Liver (tissue), 9 donors: ENCODE measurements around the gene MACROH2A1. TPM values are rescaled to one million over a fixed set of nuclear protein-coding genes. Genes with fewer than 3 reads are reported as not detected.
A peak's percentile ranks its signal among the peaks of the same experiment; 100 is the strongest.

Experiments
- DNase-seq: peaks from one replicate; pipeline ENCODE4 v3.0.0-alpha.2; 2017; ENCODE audit warnings: low spot score
- H3K27ac ChIP-seq, 2 donors: one replicate each; pipeline ENCODE4 v1.7.0; 2013; ENCODE audit warnings: inconsistent platforms in 2 of 2, low read length in 2 of 2, control low read depth in 1 of 2, low read depth in 1 of 2, mild to moderate bottlenecking in 1 of 2
- H3K27me3 ChIP-seq, 4 donors: one replicate each; pipeline versions ENCODE4 v1.6.1 to v1.7.0; 2013; ENCODE audit warnings: low read length in 3 of 4, inconsistent platforms in 1 of 4, mild to moderate bottlenecking in 1 of 4, moderate library complexity in 1 of 4; ENCODE audit not compliant: control insufficient read depth in 4 of 4, insufficient read depth in 4 of 4
- H3K36me3 ChIP-seq, 4 donors: one replicate each; pipeline versions ENCODE4 v1.6.1 to v1.7.0; 2013; ENCODE audit warnings: low read length in 3 of 4, mild to moderate bottlenecking in 3 of 4, low read depth in 1 of 4, moderate library complexity in 1 of 4; ENCODE audit not compliant: control insufficient read depth in 4 of 4, insufficient read depth in 3 of 4
- H3K4me1 ChIP-seq, 4 donors: one replicate each; pipeline versions ENCODE4 v1.6.1 to v1.7.0; 2013; ENCODE audit warnings: low read length in 3 of 4, mild to moderate bottlenecking in 3 of 4, moderate library complexity in 1 of 4; ENCODE audit not compliant: control insufficient read depth in 4 of 4, insufficient read depth in 4 of 4
- H3K4me3 ChIP-seq, 3 donors: one replicate each; pipeline versions ENCODE4 v1.6.1 to v1.7.0; 2013; ENCODE audit warnings: low read length in 3 of 3, control low read depth in 1 of 3, low read depth in 1 of 3, mild to moderate bottlenecking in 1 of 3
- H3K9ac ChIP-seq, 2 donors: one replicate each; pipeline ENCODE4 v1.7.0; 2013; ENCODE audit warnings: low read length in 2 of 2, mild to moderate bottlenecking in 2 of 2, moderate library complexity in 2 of 2, control low read depth in 1 of 2, low read depth in 1 of 2
- H3K9me3 ChIP-seq, 4 donors: one replicate each; pipeline versions ENCODE4 v1.6.1 to v1.7.0; 2013; ENCODE audit warnings: low read length in 3 of 4; ENCODE audit not compliant: control insufficient read depth in 4 of 4
- ATF3 ChIP-seq: IDR thresholded peaks from 2 replicates; pipeline ENCODE4 v1.6.1; 2016; ENCODE audit warnings: antibody characterized with exemption
- CTCF ChIP-seq: fragments of 150-350 bp; IDR thresholded peaks from 2 replicates; pipeline ENCODE4 v1.5.1; 2017; ENCODE audit warnings: improper control_type of control experiment, low read depth, low read length; ENCODE audit not compliant: missing input control
- FOXA1 ChIP-seq: IDR thresholded peaks from 2 replicates; pipeline ENCODE4 v1.6.1; 2016; ENCODE audit warnings: antibody characterized with exemption
- HNF4A ChIP-seq, 2 donors: conservative IDR thresholded peaks; 2 replicates each; pipeline ENCODE4 v1.6.1; 2016; ENCODE audit warnings: antibody characterized with exemption in 2 of 2, mild to moderate bottlenecking in 2 of 2
- HNF4G ChIP-seq: IDR thresholded peaks from 2 replicates; pipeline ENCODE4 v1.6.1; 2016; ENCODE audit warnings: antibody characterized with exemption
- JUND ChIP-seq, 2 donors: IDR thresholded peaks; 2 replicates each; pipeline ENCODE4 v1.6.1; 2016; ENCODE audit warnings: antibody characterized with exemption in 2 of 2
- NR2F2 ChIP-seq: IDR thresholded peaks from 2 replicates; pipeline ENCODE4 v1.6.1; 2016; ENCODE audit warnings: antibody characterized with exemption
- SP1 ChIP-seq: IDR thresholded peaks from 2 replicates; pipeline ENCODE4 v1.6.1; 2018; ENCODE audit warnings: antibody characterized with exemption, mild to moderate bottlenecking
- YY1 ChIP-seq: IDR thresholded peaks from 2 replicates; pipeline ENCODE4 v1.6.1; 2016; ENCODE audit warnings: antibody characterized with exemption, mild to moderate bottlenecking
- WGBS: extraction: QIAGEN DNeasy Blood & Tissue Kit; methylation state at CpG from one replicate; pipeline ENCODE4 v1.1.7; 2013; 5-methylcytosine and 5-hydroxymethylcytosine counted together
- polyA plus RNA-seq, 2 donors: library from polyadenylated mRNA; stranded (reverse) in 1 of 2; unstranded in 1 of 2; fragments of 200-250 nt in 1 of 2; fragments of >200 nt in 1 of 2; fragmentation: Nextera tagmentation in 1 of 2; extraction: Ambion mirVana in 1 of 2; gene quantifications; one replicate each; pipeline versions ENCODE4 v1.2.1 to v1.2.3, GENCODE V29; 2013 to 2015
- total RNA-seq, 2 donors: library from RNA; depleted of rRNA; stranded (reverse); fragments of >200 nt; gene quantifications; one replicate each; pipeline ENCODE4 v1.2.3, GENCODE V29; 2014
- TF ChIP-seq, protein P1 (sequence below): IDR thresholded peaks from 2 replicates; pipeline ENCODE4 v1.6.1; 2016; ENCODE audit warnings: antibody characterized with exemption
- donor health status: healthy.
- donor health status: healthy.
- donor health status: healthy.
- donor health status: healthy.
- donor health status: healthy.

Gene MACROH2A1
- total and polyA plus RNA-seq, 4 donors = 33.7 to 113 (median 62.7) TPM

DNA sequence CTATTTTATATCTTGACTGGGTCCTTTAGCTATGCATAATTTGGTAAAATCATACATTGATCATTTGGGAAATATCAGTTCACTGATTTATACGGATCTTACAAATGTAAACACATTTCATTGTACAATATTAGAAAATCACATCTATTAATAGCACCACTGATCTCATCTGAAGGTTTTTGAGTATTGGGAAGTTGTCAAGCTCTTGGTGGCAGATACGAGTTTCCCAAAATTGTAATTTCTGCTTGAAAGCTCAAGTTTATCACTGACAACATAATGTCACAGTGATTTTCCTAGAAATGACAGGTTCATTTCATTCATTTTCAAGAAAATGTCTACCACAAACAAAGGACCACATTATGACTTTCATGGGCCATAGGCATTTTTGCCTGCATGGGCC, 3.0 kb upstream of the MACROH2A1 start:
- no peak overlapping the region for H3K4me3 ChIP-seq
- TF ChIP-seq HNF4A (conservative IDR thresholded peaks at IDR 0.05) = no peak
- TF ChIP-seq NR2F2 = no peak
- no peak for TF ChIP-seq ATF3
- TF ChIP-seq JUND (IDR thresholded peaks at IDR 0.05) = no peak
- no peak for TF ChIP-seq YY1
- no peak for TF ChIP-seq CTCF
- TF ChIP-seq SP1 = no peak
- 87% methylated on average over 2 of the region's 2 CpGs for WGBS

DNA sequence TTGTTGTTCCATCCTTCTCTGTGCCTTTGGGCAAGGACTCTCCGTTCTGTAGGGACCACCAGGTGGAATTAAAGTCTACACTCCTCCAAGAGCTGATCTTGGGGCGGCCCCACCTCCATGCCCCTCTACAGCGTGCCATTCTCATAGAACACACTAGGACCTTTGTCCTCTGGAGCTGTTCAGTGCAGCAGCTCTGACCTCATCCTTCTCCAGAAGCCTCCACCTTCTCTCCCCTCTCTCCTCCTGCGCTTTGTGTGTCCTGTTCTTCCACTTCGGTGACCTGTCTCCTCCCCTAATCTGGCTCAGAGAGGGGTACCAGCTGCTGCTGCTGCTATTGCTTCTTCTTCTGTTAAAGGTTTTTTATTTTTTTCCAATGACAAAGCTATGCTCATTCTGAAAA, 1.8 kb upstream of the MACROH2A1 start:
- Histone ChIP-seq H3K27me3 (no peaks in the 10 kb centered on the region), H3K9ac (no peak overlapping the region), H3K4me1 (peaks cover 1 to 12% (median 7%) of the 10 kb centered on the region in 4 donors), H3K36me3 (no peaks in the 10 kb centered on the region), H3K9me3 (no peaks in the 10 kb centered on the region), H3K4me3 (no peak overlapping the region), H3K27ac (no peak overlapping the region)
- no peak for DNase-seq
- TF ChIP-seq JUND (IDR thresholded peaks at IDR 0.05) = no peak
- WGBS = 49% methylated on average over 5 of the region's 5 CpGs

More for the DNA sequence above, 3.0 kb upstream of the MACROH2A1 start:
- H3K27me3 ChIP-seq = no peaks in the 10 kb centered on the region
- no peak overlapping the region for H3K27ac ChIP-seq
- DNase-seq = no peak
- no peak overlapping the region for H3K9ac ChIP-seq
- H3K9me3 ChIP-seq = no peaks in the 10 kb centered on the region
- H3K4me1 ChIP-seq = peaks cover 0 to 10% (median 6%) of the 10 kb centered on the region in 4 donors
- H3K36me3 ChIP-seq = no peaks in the 10 kb centered on the region

- WGBS = 59% methylated on average over 25 of the region's 25 CpGs
- Histone ChIP-seq H3K27ac (peak overlapping the region; percentile 57 to 69), H3K4me3 (peak overlapping the region in 2 of 3 donors; percentile 49 to 95), H3K9me3 (no peaks in the 10 kb centered on the region), H3K9ac (no peak overlapping the region), H3K4me1 (peaks cover 1 to 15% (median 7%) of the 10 kb centered on the region in 4 donors), H3K36me3 (no peaks in the 10 kb centered on the region), H3K27me3 (no peaks in the 10 kb centered on the region)
- DNase-seq = no peak
- TF ChIP-seq, protein P1, sequence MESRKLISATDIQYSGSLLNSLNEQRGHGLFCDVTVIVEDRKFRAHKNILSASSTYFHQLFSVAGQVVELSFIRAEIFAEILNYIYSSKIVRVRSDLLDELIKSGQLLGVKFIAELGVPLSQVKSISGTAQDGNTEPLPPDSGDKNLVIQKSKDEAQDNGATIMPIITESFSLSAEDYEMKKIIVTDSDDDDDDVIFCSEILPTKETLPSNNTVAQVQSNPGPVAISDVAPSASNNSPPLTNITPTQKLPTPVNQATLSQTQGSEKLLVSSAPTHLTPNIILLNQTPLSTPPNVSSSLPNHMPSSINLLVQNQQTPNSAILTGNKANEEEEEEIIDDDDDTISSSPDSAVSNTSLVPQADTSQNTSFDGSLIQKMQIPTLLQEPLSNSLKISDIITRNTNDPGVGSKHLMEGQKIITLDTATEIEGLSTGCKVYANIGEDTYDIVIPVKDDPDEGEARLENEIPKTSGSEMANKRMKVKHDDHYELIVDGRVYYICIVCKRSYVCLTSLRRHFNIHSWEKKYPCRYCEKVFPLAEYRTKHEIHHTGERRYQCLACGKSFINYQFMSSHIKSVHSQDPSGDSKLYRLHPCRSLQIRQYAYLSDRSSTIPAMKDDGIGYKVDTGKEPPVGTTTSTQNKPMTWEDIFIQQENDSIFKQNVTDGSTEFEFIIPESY = no peak
- TF ChIP-seq NR2F2 (no peak), FOXA1 (no peak), HNF4G (no peak), SP1 (no peak)
Measured at GRCh38 chr5:135399794-135400542, 937 bp upstream of the MACROH2A1 start.
